Activated CD4-positive, alpha-beta T cell treated with anti-CD3 and anti-CD28 coated beads for 36 hours (primary cell): Measurements from ENCODE around the gene CCL3. TPM values are rescaled to one million over a fixed set of nuclear protein-coding genes. Genes with fewer than 3 reads are reported as not detected.
"Not testable (repeated sequence)": the region's sequence is repeated elsewhere in the genome, so short reads cannot be mapped to it uniquely, and the experiment has no call there.

Source experiments
- ATAC-seq: fragments of 200-7000 bp; cut with Tn5 transposase; one replicate; pipeline ENCODE4 v1.10.0; 2021; ENCODE audit warnings: mild to moderate bottlenecking, moderate library complexity
- CTCF ChIA-PET: fragments of 350-600 bp; sonication (Branson Sonifier 250); formaldehyde crosslinking; loops from one replicate; lab custom pipeline; 2021; ENCODE audit warnings: antibody characterized with exemption; lab: Charles Lee
- POLR2A ChIA-PET: fragments of 350-600 bp; sonication (Branson Sonifier 250); formaldehyde crosslinking; loops from one replicate; lab custom pipeline; 2021; ENCODE audit warnings: antibody characterized with exemption, inconsistent platforms; lab: Charles Lee
- DNase-seq: peaks from one replicate; pipeline ENCODE4 v3.0.0-alpha.2; 2020
- H3K27ac Mint-ChIP-seq: one replicate; pipeline ENCODE4 v1.8.0; 2021; ENCODE audit warnings: mixed read lengths
- H3K27me3 Mint-ChIP-seq: one replicate; pipeline ENCODE4 v1.8.0; 2021; ENCODE audit warnings: mixed read lengths
- H3K36me3 Mint-ChIP-seq: one replicate; pipeline ENCODE4 v1.8.0; 2021; ENCODE audit warnings: low read depth, mixed read lengths
- H3K4me1 Mint-ChIP-seq: one replicate; pipeline ENCODE4 v1.8.0; 2021; ENCODE audit warnings: mixed read lengths
- H3K4me3 Mint-ChIP-seq: one replicate; pipeline ENCODE4 v1.8.0; 2021; ENCODE audit warnings: mild to moderate bottlenecking, moderate library complexity, mixed read lengths
- H3K9me3 Mint-ChIP-seq: one replicate; pipeline ENCODE4 v1.8.0; 2021; ENCODE audit warnings: low read depth, mixed read lengths
- intact Hi-C, 2 experiments: fragments of 100-400 bp; cut with DNase I in 1 of 2; cut with micrococcal nuclease in 1 of 2; formaldehyde crosslinking; loops; one replicate each; pipeline versions ENCODE4 v1.14.2 to v1.15.1; 2022 to 2024; cut with DNase I, micrococcal nuclease
- total RNA-seq, 2 experiments: library from RNA; stranded (reverse); gene quantifications; one replicate each; pipeline ENCODE4 v1.2.3, GENCODE V29; 2021

CCL3 gene
- total RNA-seq, 2 experiments from 2014 or later = 287 to 296 TPM

DNA sequence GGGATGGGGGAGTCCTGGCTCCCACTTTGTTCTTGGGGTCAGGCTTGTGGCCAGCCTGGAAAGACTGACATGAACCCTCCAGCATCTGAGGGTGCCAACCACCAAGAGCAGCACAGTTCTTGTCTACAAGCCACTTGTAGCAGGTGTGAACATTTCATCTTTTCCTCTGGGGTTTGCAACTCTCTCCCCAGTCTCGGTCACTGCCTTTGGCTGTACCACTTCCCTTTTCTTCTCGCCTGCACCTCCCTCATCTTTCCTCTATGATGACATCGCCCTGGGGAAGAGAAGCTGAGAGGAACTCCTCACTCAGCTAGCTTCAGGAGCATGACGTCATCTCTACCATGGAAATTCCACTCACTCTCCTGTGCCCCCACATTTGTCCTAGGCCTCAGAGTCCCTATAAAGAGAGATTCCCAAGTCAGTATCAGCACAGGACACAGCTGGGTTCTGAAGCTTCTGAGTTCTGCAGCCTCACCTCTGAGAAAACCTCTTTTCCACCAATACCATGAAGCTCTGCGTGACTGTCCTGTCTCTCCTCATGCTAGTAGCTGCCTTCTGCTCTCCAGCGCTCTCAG, 13.5 kb upstream of the CCL3 start, which contains the start of gene CCL4:
Gene CCL4 (plus strand): TSS at position 427 of the 575 bp plus-strand sequence. CDS start 79 bp downstream, at position 506.
- H3K9me3 Mint-ChIP-seq, intact Hi-C loops, H3K36me3 Mint-ChIP-seq: not testable (repeated sequence)
- Mint-ChIP-seq H3K4me3 (peak within 1 kb of the TSS; percentile 70), H3K4me1 (peaks cover 23% of the 10 kb centered on the region), H3K27ac (peak within 1 kb of the TSS; percentile 75), H3K27me3 (peaks cover 37% of the 10 kb centered on the region)
- ATAC-seq = peak; percentile 67
- peak; percentile 41 for DNase-seq
- ChIA-PET CTCF (interaction anchor here (1.0 to 2.0 kb wide), 2 partner anchors 13 to 45 kb away, joined by 4 to 8 read pairs; partner anchors contain the start of gene CCL3), POLR2A (interaction anchor here (1.2 kb wide), 1 partner anchor 13 kb away, joined by 6 read pairs; the partner anchor contains the start of gene CCL3)

DNA sequence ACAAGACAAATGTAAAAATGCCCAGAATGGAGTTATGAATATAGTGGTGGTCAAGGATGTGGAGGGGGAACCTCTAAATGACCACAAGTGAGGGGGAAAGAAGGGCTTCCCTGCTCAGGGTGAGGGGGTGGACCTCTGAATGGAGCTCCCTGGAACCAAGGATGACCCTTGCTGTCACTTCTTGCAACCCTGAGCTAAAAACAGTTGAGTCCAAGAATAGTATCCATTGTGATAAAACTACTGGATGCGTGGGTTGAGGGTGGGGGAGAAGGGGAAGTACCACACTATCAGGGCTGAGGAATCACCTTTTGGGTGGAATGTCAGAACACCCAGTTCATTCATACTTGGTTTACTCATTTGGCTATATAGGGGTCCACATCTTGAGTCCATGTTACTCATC, 9.1 kb upstream of the CCL3 start:
- CTCF ChIA-PET, H3K27ac Mint-ChIP-seq, H3K36me3 Mint-ChIP-seq, ATAC-seq, DNase-seq, H3K9me3 Mint-ChIP-seq, intact Hi-C loops, H3K4me3 Mint-ChIP-seq: not testable (repeated sequence)
- POLR2A ChIA-PET = interaction anchor here (0.6 to 1.7 kb wide), 3 partner anchors 8 to 218 kb away, joined by 3 to 10 read pairs (median 3); partner anchors contain the start of gene CCL3
- Mint-ChIP-seq H3K27me3 (peaks cover 34% of the 10 kb centered on the region), H3K4me1 (peaks cover 25% of the 10 kb centered on the region)

DNA sequence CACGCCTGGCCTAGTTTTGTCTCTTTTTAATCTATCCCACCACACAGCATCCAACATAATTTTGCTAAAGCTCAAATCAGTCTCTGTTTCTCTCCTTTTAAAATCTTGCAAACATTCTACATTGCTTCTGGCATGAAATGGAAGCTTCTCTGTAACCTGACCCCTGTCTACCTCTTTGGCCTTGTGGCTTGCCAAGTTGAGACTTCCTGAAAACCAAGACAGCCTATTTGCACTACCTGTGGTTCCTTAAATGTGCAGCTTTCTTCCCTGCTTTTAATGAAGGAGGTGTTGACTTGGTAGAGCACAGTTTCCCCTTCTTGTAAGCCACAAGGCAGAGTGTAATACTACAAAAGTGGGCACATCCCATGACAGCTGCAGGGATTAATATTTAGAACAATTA, 6.0 kb upstream of the CCL3 start:
- Mint-ChIP-seq H3K27ac (no peak overlapping the region), H3K27me3 (peaks cover 34% of the 10 kb centered on the region)

DNA sequence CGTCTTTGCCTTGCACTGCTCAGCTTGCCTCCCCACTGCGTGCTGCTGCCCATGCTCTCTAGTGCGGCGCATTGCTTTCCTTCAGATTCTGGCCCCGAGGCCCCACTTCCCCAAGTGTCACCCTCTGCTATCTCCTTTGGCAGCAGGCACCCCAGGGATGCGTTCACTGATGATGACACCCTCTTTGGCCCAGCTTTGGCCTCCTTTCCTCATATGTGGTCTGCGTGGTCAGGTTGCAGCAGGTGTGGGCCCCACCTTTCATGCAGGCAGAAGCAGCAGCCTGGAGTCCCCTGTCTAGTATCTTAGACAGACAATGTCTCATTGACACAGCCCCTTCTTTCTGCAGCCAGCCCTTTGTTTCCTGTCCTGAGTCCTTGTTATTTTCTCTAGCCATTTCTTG, 4.8 kb upstream of the CCL3 start:
- ChIA-PET POLR2A (no interaction called here), CTCF (no interaction called here)
- no peaks in the 10 kb centered on the region for H3K9me3 Mint-ChIP-seq
- peaks cover 39% of the 10 kb centered on the region for H3K4me1 Mint-ChIP-seq
- H3K27me3 Mint-ChIP-seq = peaks cover 30% of the 10 kb centered on the region
- intact Hi-C loops = loop anchor here (5.0 kb wide), 2 partner anchors 53 to 212 kb away; partner anchors contain the start of gene CCL5 (in 1 of the 2)
- ATAC-seq (no peak), DNase-seq (no peak)
- no peak overlapping the region for H3K4me3 Mint-ChIP-seq
- no peak overlapping the region for H3K27ac Mint-ChIP-seq
- no peaks in the 10 kb centered on the region for H3K36me3 Mint-ChIP-seq

More for the DNA sequence above, 6.0 kb upstream of the CCL3 start:
- DNase-seq (no peak), ATAC-seq (no peak)
- H3K9me3 Mint-ChIP-seq = no peaks in the 10 kb centered on the region
- H3K36me3 Mint-ChIP-seq = no peaks in the 10 kb centered on the region
- intact Hi-C loops = no loop called here
- H3K4me3 Mint-ChIP-seq = no peak overlapping the region
- peaks cover 32% of the 10 kb centered on the region for H3K4me1 Mint-ChIP-seq
- POLR2A ChIA-PET = no interaction called here
- CTCF ChIA-PET = no interaction called here

DNA sequence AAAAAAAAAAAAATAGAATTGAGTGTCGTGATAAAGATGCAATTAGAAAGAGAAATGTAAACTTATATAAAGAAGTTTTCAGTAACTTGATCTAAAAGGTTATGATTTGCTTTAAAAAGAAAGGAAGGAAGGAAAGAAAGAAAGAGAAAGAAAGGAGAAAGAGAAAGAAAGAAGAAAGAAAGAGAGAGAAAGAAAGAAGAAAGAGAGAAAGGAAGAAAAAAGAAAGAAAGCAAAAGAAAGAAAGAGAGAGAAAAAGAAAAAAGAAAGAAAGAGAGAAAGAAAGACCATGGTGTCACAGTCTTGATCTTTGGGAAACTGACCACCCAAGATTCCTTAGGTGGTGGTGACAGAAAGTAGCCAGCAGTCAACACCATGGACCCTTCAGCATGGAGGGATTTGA, 4.3 kb upstream of the CCL3 start:
- intact Hi-C loops = loop anchor here (5.0 kb wide), 2 partner anchors 53 to 212 kb away; partner anchors contain the start of gene CCL5 (in 1 of the 2)
- ATAC-seq = no peak

DNA sequence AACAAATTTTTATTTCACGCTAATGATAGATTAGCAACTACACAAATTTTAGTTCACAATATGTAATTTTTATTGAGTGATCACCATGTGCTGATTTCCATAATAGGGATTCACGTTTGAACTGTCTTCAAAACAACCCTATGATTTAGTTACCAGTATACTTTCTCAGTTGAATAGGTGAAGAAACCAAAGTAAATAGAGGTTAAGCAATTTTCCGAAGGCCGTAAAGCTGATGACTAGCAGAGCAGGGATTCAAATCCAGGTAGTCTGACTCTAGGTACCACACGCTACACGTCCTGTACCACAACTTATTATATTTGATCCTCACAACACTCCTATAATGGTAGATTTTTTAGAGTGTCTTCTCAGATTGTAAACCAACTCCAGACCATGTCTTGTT, 2.8 kb upstream of the CCL3 start:
- intact Hi-C loops = loop anchor here (5.0 kb wide), 2 partner anchors 55 to 210 kb away; partner anchors contain the start of gene CCL5 (in 1 of the 2)
- not testable (repeated sequence) for H3K4me3 Mint-ChIP-seq, H3K36me3 Mint-ChIP-seq, DNase-seq, ATAC-seq, H3K9me3 Mint-ChIP-seq
- H3K4me1 Mint-ChIP-seq = peaks cover 38% of the 10 kb centered on the region
- peaks cover 25% of the 10 kb centered on the region for H3K27me3 Mint-ChIP-seq
- H3K27ac Mint-ChIP-seq = peak overlapping the region; percentile 52
- CTCF ChIA-PET = interaction anchor here (1.2 to 3.3 kb wide), 2 partner anchors 19 to 26 kb away, joined by 7 to 15 read pairs; no protein-coding TSS in a partner anchor
- POLR2A ChIA-PET = interaction anchor here (1.3 to 2.0 kb wide), 3 partner anchors 20 to 28 kb away, joined by 4 to 8 read pairs (median 5); no protein-coding TSS in a partner anchor

More for the DNA sequence above, 4.3 kb upstream of the CCL3 start:
- Mint-ChIP-seq H3K4me1 (peaks cover 36% of the 10 kb centered on the region), H3K9me3 (no peaks in the 10 kb centered on the region), H3K4me3 (no peak overlapping the region), H3K36me3 (no peaks in the 10 kb centered on the region), H3K27ac (no peak overlapping the region), H3K27me3 (peaks cover 26% of the 10 kb centered on the region)
- ChIA-PET CTCF (no interaction called here), POLR2A (no interaction called here)
- no peak for DNase-seq

DNA sequence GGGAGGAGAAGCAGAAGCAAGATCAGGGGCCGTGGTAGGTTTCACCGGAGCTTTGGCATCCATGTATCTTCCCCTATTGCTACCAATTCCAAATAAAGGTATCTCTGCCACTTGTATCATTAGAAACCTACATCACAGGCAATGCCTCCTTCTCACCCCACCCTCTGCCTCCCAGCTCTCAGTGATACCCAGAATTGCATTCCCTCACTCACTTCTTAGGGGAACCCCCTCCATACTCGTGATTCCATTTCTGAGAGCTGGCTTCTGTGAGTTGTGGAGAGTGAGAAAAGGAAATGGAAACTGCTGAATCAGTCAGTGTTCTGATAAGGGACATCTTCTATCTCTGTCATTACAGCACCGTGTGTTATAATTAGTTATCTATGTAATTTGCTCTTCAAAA, 2.3 kb upstream of the CCL3 start:
- POLR2A ChIA-PET = interaction anchor here (1.3 to 2.0 kb wide), 3 partner anchors 20 to 28 kb away, joined by 4 to 8 read pairs (median 5); no protein-coding TSS in a partner anchor
- intact Hi-C loops = loop anchor here (5.0 kb wide), 2 partner anchors 55 to 210 kb away; partner anchors contain the start of gene CCL5 (in 1 of the 2)
- H3K27me3 Mint-ChIP-seq = peaks cover 27% of the 10 kb centered on the region
- H3K4me3 Mint-ChIP-seq = no peak overlapping the region
- peaks cover 38% of the 10 kb centered on the region for H3K4me1 Mint-ChIP-seq
- H3K36me3 Mint-ChIP-seq = no peaks in the 10 kb centered on the region
- H3K27ac Mint-ChIP-seq = peak overlapping the region; percentile 52
- DNase-seq (peak; percentile 71), ATAC-seq (peak; percentile 71)
- no peaks in the 10 kb centered on the region for H3K9me3 Mint-ChIP-seq
- CTCF ChIA-PET = interaction anchor here (0.6 to 3.3 kb wide), 3 partner anchors 15 to 26 kb away, joined by 3 to 15 read pairs (median 7); no protein-coding TSS in a partner anchor

DNA sequence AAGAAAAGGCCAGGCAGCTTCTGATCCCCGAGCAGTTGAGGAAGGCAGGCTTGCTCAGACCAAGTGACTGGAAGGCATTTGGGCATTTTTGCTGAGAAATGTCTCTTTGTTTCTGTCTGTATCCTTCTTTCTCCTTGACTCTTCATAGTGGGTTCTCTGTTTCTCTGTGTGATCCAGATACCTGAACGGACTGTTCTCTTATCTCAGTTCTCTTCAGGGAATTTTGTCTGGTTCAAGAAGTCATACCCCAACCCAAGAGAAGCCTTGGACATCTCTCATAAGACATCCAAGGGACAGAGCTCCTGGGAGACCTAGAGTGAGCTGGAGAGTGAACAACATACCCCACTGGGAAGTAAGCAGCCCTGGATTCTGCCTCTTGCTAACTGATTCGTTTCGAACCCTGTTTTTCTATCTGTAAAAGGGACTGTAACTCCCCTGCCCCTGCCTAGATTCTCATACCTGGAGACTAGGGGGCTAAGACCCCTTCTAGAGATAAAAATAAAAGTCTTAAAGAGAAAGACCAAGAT, 541 bp downstream of the CCL3 start:
- H3K4me1 Mint-ChIP-seq = peaks cover 40% of the 10 kb centered on the region
- no peaks in the 10 kb centered on the region for H3K36me3 Mint-ChIP-seq
- no peaks in the 10 kb centered on the region for H3K9me3 Mint-ChIP-seq
- H3K27ac Mint-ChIP-seq = peak overlapping the region; percentile 62
- peaks cover 17% of the 10 kb centered on the region for H3K27me3 Mint-ChIP-seq
- ChIA-PET POLR2A (interaction anchor here (0.7 to 3.2 kb wide), 9 partner anchors 10 to 210 kb away, joined by 3 to 37 read pairs (median 5); partner anchors contain the start of genes CCL4 and CCL5), CTCF (interaction anchor here (0.8 to 3.3 kb wide), 9 partner anchors 13 to 120 kb away, joined by 3 to 15 read pairs (median 3); partner anchors contain the start of gene CCL4)
- intact Hi-C loops = no loop called here
- ATAC-seq (no peak), DNase-seq (no peak)
- H3K4me3 Mint-ChIP-seq = peak overlapping the region; percentile 50

GRCh38 chr17:36088670-36089338, 1.1 kb downstream of the CCL3 start:
- Mint-ChIP-seq H3K27me3 (peaks cover 14% of the 10 kb centered on the region), H3K4me1 (peaks cover 41% of the 10 kb centered on the region), H3K27ac (peak overlapping the region; percentile 62), H3K36me3 (no peaks in the 10 kb centered on the region), H3K9me3 (no peaks in the 10 kb centered on the region), H3K4me3 (peak overlapping the region; percentile 50)
- ChIA-PET CTCF (interaction anchor here (0.8 to 1.5 kb wide), 3 partner anchors 15 to 28 kb away, joined by 3 read pairs; no protein-coding TSS in a partner anchor), POLR2A (interaction anchor here (1.0 to 3.2 kb wide), 3 partner anchors 11 to 30 kb away, joined by 4 to 37 read pairs (median 10); no protein-coding TSS in a partner anchor)
- ATAC-seq = no peak
- intact Hi-C loops = no loop called here
- peak; percentile 23 for DNase-seq

GRCh38 chr17:36087897-36088572, 1.9 kb downstream of the CCL3 start:
- ATAC-seq, H3K9me3 Mint-ChIP-seq, H3K36me3 Mint-ChIP-seq, intact Hi-C loops: not testable (repeated sequence)
- DNase-seq = peak; percentile 34
- H3K27me3 Mint-ChIP-seq = peaks cover 12% of the 10 kb centered on the region
- ChIA-PET POLR2A (interaction anchor here (3.2 kb wide), 1 partner anchor 31 kb away, joined by 37 read pairs; no protein-coding TSS in a partner anchor), CTCF (interaction anchor here (0.8 to 1.1 kb wide), 2 partner anchors 14 to 16 kb away, joined by 3 read pairs; no protein-coding TSS in a partner anchor)
- H3K4me3 Mint-ChIP-seq = peak overlapping the region; percentile 50
- H3K4me1 Mint-ChIP-seq = peaks cover 47% of the 10 kb centered on the region
- H3K27ac Mint-ChIP-seq = peak overlapping the region; percentile 38
